ENCODE data around the gene RHOJ.

The RHOJ gene

GRCh38 chr14:63205866-63206265, 1.6 kb downstream of the RHOJ start:
- DNase-seq (ENCODE audit: low spot score), result no peak

- no peak for DNase-seq (ENCODE audit: low spot score)
These were observed 4.9 kb downstream of the RHOJ start for GRCh38 chr14:63209160-63209559.

- no peak for DNase-seq (ENCODE audit: low spot score)
These were observed 6.6 kb downstream of the RHOJ start for GRCh38 chr14:63210812-63211211.

- no peak for DNase-seq (ENCODE audit: low spot score)
These were observed 8.0 kb downstream of the RHOJ start for GRCh38 chr14:63212209-63212608.

- DNase-seq (ENCODE audit: low spot score), result no peak
These were observed 8.7 kb downstream of the RHOJ start for GRCh38 chr14:63212776-63213500.

GRCh38 chr14:63214417-63215196, 10.4 kb downstream of the RHOJ start:
- no peak for DNase-seq (ENCODE audit: low spot score)

GRCh38 chr14:63220526-63220925, 16.3 kb downstream of the RHOJ start:
- no peak for DNase-seq (ENCODE audit: low spot score)

GRCh38 chr14:63223596-63223995, 19.4 kb downstream of the RHOJ start:
- no peak for DNase-seq (ENCODE audit: low spot score)

- DNase-seq (ENCODE audit: low spot score), result no peak
These were observed 20.0 kb downstream of the RHOJ start for GRCh38 chr14:63224196-63224595.

GRCh38 chr14:63228217-63228616, 24.0 kb downstream of the RHOJ start:
- no peak for DNase-seq (ENCODE audit: low spot score)

GRCh38 chr14:63229330-63230059, 25.3 kb downstream of the RHOJ start:
- no peak for DNase-seq (ENCODE audit: low spot score)

GRCh38 chr14:63231766-63232165, 27.5 kb downstream of the RHOJ start:
- DNase-seq (ENCODE audit: low spot score), result no peak

- no peak for DNase-seq (ENCODE audit: low spot score)
These were observed 33.5 kb downstream of the RHOJ start for GRCh38 chr14:63237791-63238190.

- no peak for DNase-seq (ENCODE audit: low spot score)
These were observed 36.0 kb downstream of the RHOJ start for GRCh38 chr14:63240221-63240620.

GRCh38 chr14:63241096-63241495, 36.9 kb downstream of the RHOJ start:
- no peak for DNase-seq (ENCODE audit: low spot score)

GRCh38 chr14:63243646-63244045, 39.4 kb downstream of the RHOJ start:
- DNase-seq (ENCODE audit: low spot score), result no peak

GRCh38 chr14:63245893-63246292, 41.6 kb downstream of the RHOJ start:
- no peak for DNase-seq (ENCODE audit: low spot score)

- DNase-seq (ENCODE audit: low spot score), result no peak
These were observed 44.0 kb downstream of the RHOJ start for GRCh38 chr14:63248211-63248610.

GRCh38 chr14:63249092-63249491, 44.8 kb downstream of the RHOJ start:
- DNase-seq (ENCODE audit: low spot score), result peak; percentile 36

GRCh38 chr14:63257299-63257698, 53.1 kb downstream of the RHOJ start:
- no peak for DNase-seq (ENCODE audit: low spot score)

GRCh38 chr14:63262446-63262845, 58.2 kb downstream of the RHOJ start:
- no peak for DNase-seq (ENCODE audit: low spot score)

GRCh38 chr14:63266106-63266505, 61.9 kb downstream of the RHOJ start:
- DNase-seq (ENCODE audit: low spot score), result no peak

- DNase-seq (ENCODE audit: low spot score), result no peak
These were observed 62.9 kb downstream of the RHOJ start for GRCh38 chr14:63267171-63267570.
